ENCODE data around the gene PCDH15. TPM values are rescaled to one million over a fixed set of nuclear protein-coding genes. Genes with fewer than 3 reads are reported as not detected.

The PCDH15 gene
- total RNA-seq, 1 experiment from 2014 or later = 0.59 TPM

DNA sequence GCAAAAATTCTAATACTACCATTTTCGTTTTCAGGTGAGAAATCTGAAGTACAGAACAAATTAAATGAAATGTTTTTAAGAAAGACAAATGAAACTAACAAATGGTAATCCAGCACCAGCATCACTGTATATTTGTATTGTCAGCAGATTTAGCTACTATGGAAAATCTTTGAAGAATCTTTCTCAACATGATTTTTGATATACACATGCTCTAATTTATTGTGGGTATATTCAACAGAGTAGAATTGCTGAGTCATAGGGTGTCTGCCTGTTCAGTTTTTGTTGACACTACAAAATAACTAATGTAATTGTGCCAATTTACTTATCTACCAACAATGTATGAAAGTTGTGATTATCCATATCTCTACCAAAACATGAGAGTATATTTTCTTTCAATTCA is 437.6 kb downstream of the PCDH15 start:
- Mint-ChIP-seq H3K27me3 (ENCODE audit: low read depth) (no peaks in the 10 kb centered on the region), H3K27ac (no peak overlapping the region), H3K36me3 (0 out of 2 replicates have a peak, but pooled peaks cover under 1% of the 10 kb centered on the region), H3K4me1 (no peaks in the 10 kb centered on the region), H3K9me3 (peaks cover 4% of the 10 kb centered on the region; the same call in 1 of the 2 replicates), H3K4me3 (no peak overlapping the region)
- ATAC-seq = no peak
- no peak for DNase-seq (ENCODE audit: low spot score)
- CTCF ChIA-PET = no interaction called here
- POLR2A ChIA-PET = no interaction called here
- TF ChIP-seq, protein P1, sequence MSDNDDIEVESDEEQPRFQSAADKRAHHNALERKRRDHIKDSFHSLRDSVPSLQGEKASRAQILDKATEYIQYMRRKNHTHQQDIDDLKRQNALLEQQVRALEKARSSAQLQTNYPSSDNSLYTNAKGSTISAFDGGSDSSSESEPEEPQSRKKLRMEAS (CRISPR knock-in tag; IDR thresholded peaks at IDR 0.05) = no peak
- TF ChIP-seq, protein P2, sequence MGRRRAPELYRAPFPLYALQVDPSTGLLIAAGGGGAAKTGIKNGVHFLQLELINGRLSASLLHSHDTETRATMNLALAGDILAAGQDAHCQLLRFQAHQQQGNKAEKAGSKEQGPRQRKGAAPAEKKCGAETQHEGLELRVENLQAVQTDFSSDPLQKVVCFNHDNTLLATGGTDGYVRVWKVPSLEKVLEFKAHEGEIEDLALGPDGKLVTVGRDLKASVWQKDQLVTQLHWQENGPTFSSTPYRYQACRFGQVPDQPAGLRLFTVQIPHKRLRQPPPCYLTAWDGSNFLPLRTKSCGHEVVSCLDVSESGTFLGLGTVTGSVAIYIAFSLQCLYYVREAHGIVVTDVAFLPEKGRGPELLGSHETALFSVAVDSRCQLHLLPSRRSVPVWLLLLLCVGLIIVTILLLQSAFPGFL (CRISPR knock-in tag; IDR thresholded peaks at IDR 0.05; ENCODE audit: borderline replicate concordance) = no peak
- TF ChIP-seq GRHL2 (CRISPR knock-in tag; IDR thresholded peaks at IDR 0.05; ENCODE audit: insufficient replicate concordance, severe bottlenecking) (no peak), ZNF671 (CRISPR knock-in tag; IDR thresholded peaks at IDR 0.05) (no peak), NR2C2 (CRISPR knock-in tag; IDR thresholded peaks at IDR 0.05) (no peak), CREM (CRISPR knock-in tag; IDR thresholded peaks at IDR 0.05) (no peak), SMAD3 (CRISPR knock-in tag; IDR thresholded peaks at IDR 0.05; ENCODE audit: borderline replicate concordance) (no peak), HMGA2 (CRISPR knock-in tag; IDR thresholded peaks at IDR 0.05) (no peak), ATF1 (CRISPR knock-in tag; IDR thresholded peaks at IDR 0.05) (no peak), FOXJ3 (CRISPR knock-in tag; IDR thresholded peaks at IDR 0.05; ENCODE audit: borderline replicate concordance) (no peak), KAT7 (CRISPR knock-in tag; IDR thresholded peaks at IDR 0.05; ENCODE audit: borderline replicate concordance) (no peak)
- TF ChIP-seq, protein P3, sequence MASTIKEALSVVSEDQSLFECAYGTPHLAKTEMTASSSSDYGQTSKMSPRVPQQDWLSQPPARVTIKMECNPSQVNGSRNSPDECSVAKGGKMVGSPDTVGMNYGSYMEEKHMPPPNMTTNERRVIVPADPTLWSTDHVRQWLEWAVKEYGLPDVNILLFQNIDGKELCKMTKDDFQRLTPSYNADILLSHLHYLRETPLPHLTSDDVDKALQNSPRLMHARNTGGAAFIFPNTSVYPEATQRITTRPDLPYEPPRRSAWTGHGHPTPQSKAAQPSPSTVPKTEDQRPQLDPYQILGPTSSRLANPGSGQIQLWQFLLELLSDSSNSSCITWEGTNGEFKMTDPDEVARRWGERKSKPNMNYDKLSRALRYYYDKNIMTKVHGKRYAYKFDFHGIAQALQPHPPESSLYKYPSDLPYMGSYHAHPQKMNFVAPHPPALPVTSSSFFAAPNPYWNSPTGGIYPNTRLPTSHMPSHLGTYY (CRISPR knock-in tag; IDR thresholded peaks at IDR 0.05) = no peak
- TF ChIP-seq, protein P4, sequence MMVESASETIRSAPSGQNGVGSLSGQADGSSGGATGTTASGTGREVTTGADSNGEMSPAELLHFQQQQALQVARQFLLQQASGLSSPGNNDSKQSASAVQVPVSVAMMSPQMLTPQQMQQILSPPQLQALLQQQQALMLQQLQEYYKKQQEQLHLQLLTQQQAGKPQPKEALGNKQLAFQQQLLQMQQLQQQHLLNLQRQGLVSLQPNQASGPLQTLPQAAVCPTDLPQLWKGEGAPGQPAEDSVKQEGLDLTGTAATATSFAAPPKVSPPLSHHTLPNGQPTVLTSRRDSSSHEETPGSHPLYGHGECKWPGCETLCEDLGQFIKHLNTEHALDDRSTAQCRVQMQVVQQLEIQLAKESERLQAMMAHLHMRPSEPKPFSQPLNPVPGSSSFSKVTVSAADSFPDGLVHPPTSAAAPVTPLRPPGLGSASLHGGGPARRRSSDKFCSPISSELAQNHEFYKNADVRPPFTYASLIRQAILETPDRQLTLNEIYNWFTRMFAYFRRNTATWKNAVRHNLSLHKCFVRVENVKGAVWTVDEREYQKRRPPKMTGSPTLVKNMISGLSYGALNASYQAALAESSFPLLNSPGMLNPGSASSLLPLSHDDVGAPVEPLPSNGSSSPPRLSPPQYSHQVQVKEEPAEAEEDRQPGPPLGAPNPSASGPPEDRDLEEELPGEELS (CRISPR knock-in tag; IDR thresholded peaks at IDR 0.05) = no peak
- TF ChIP-seq, protein P5, sequence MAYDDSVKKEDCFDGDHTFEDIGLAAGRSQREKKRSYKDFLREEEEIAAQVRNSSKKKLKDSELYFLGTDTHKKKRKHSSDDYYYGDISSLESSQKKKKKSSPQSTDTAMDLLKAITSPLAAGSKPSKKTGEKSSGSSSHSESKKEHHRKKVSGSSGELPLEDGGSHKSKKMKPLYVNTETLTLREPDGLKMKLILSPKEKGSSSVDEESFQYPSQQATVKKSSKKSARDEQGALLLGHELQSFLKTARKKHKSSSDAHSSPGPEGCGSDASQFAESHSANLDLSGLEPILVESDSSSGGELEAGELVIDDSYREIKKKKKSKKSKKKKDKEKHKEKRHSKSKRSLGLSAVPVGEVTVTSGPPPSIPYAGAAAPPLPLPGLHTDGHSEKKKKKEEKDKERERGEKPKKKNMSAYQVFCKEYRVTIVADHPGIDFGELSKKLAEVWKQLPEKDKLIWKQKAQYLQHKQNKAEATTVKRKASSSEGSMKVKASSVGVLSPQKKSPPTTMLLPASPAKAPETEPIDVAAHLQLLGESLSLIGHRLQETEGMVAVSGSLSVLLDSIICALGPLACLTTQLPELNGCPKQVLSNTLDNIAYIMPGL (CRISPR knock-in tag; IDR thresholded peaks at IDR 0.05) = no peak
- TF ChIP-seq, protein P6, sequence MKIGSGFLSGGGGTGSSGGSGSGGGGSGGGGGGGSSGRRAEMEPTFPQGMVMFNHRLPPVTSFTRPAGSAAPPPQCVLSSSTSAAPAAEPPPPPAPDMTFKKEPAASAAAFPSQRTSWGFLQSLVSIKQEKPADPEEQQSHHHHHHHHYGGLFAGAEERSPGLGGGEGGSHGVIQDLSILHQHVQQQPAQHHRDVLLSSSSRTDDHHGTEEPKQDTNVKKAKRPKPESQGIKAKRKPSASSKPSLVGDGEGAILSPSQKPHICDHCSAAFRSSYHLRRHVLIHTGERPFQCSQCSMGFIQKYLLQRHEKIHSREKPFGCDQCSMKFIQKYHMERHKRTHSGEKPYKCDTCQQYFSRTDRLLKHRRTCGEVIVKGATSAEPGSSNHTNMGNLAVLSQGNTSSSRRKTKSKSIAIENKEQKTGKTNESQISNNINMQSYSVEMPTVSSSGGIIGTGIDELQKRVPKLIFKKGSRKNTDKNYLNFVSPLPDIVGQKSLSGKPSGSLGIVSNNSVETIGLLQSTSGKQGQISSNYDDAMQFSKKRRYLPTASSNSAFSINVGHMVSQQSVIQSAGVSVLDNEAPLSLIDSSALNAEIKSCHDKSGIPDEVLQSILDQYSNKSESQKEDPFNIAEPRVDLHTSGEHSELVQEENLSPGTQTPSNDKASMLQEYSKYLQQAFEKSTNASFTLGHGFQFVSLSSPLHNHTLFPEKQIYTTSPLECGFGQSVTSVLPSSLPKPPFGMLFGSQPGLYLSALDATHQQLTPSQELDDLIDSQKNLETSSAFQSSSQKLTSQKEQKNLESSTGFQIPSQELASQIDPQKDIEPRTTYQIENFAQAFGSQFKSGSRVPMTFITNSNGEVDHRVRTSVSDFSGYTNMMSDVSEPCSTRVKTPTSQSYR (CRISPR knock-in tag; IDR thresholded peaks at IDR 0.05) = no peak
- TF ChIP-seq, protein P7, sequence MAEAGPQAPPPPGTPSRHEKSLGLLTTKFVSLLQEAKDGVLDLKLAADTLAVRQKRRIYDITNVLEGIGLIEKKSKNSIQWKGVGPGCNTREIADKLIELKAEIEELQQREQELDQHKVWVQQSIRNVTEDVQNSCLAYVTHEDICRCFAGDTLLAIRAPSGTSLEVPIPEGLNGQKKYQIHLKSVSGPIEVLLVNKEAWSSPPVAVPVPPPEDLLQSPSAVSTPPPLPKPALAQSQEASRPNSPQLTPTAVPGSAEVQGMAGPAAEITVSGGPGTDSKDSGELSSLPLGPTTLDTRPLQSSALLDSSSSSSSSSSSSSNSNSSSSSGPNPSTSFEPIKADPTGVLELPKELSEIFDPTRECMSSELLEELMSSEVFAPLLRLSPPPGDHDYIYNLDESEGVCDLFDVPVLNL (CRISPR knock-in tag; IDR thresholded peaks at IDR 0.05; ENCODE audit: borderline replicate concordance, low read depth) = no peak
- TF ChIP-seq, protein P8, sequence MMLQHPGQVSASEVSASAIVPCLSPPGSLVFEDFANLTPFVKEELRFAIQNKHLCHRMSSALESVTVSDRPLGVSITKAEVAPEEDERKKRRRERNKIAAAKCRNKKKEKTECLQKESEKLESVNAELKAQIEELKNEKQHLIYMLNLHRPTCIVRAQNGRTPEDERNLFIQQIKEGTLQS (CRISPR knock-in tag; conservative IDR thresholded peaks at IDR 0.05) = no peak

Measured in WTC11 (cell line).